ENCODE data around the gene EGFLAM. TPM values are rescaled to one million over a fixed set of nuclear protein-coding genes. Genes with fewer than 3 reads are reported as not detected.

EGFLAM gene
- total and polyA plus RNA-seq, 9 of the 15 experiments (the other 6 are each of a cell fraction or from before 2014, with no cell fraction given), result 0.09 to 2.5 (median 1.0) TPM

- H3K4me1 ChIP-seq (replicated peaks in 1 of 2; ENCODE audit: control insufficient read depth in 2 of 2, insufficient read depth in 2 of 2, low read length in 2 of 2), result no peaks in the 10 kb centered on the region; a peak in 1 of 5 replicates
- no peaks in the 10 kb centered on the region for H3K9me1 ChIP-seq (ENCODE audit: control insufficient read depth, insufficient read depth, low read length)
- in situ Hi-C loops (cut with MboI), result no loop called here
- H3K27ac ChIP-seq (ENCODE audit: extremely low read depth, low read depth, low read length), result no peak overlapping the region
- no peak for TF ChIP-seq SRSF1 (IDR thresholded peaks at IDR 0.05; ENCODE audit: low read depth, low read length)
- TF ChIP-seq SNRNP70 (optimal IDR thresholded peaks at IDR 0.05; ENCODE audit: low read depth, low read length), result no peak
- intact Hi-C loops (cut with micrococcal nuclease), result no loop called here
- H3K9ac ChIP-seq (ENCODE audit: insufficient read depth in 1 of 2, low read depth in 2 of 2, low read length in 2 of 2), result no peak overlapping the region
- peaks cover 12 to 38% of the 10 kb centered on the region in 2 experiments; a peak in 4 of 5 replicates for H3K27me3 ChIP-seq (ENCODE audit: control insufficient read depth in 2 of 2, insufficient read depth in 2 of 2, low read length in 2 of 2)
- FAIRE-seq (no peak), DNase-seq (ENCODE audit: extremely low read depth in 1 of 4, low spot score in 3 of 4) (no peak), ATAC-seq (0 out of 3 replicates have a peak, but pooled peaks have one; percentile 32)
- POLR2A ChIA-PET, result interaction anchor here (1.1 to 1.3 kb wide), 2 partner anchors 9 to 17 kb away, joined by 3 to 4 read pairs; no protein-coding TSS in a partner anchor
- H4K20me1 ChIP-seq (replicated peaks; ENCODE audit: control insufficient read depth, insufficient read depth, low read length), result no peaks in the 10 kb centered on the region
- no peaks in the 10 kb centered on the region for H3K9me3 ChIP-seq (replicated peaks; ENCODE audit: control insufficient read depth, insufficient read depth, low read depth, low read length)
- WGBS (ENCODE audit: insufficient coverage, low coverage, missing lambda C conversion rate), result 7% methylated on average over 8 of the region's 8 CpGs
- H3K36me3 ChIP-seq (ENCODE audit: control insufficient read depth, insufficient read depth, low read length), result no peaks in the 10 kb centered on the region
- no TSS peak for BruUV-seq (replicated peaks)
- no peak overlapping the region for H2AFZ ChIP-seq (ENCODE audit: low read depth, low read length)
- no peaks in the 10 kb centered on the region for H3K79me2 ChIP-seq (ENCODE audit: control insufficient read depth, insufficient read depth, low read length)
- no peak overlapping the region for H3K4me3 ChIP-seq
- no peak overlapping the region for H3K4me2 ChIP-seq (ENCODE audit: insufficient read depth, low read length)
- CTCF ChIA-PET (ENCODE audit: low intra/inter-chr PET ratio), result no interaction called here
Observed at GRCh38 chr5:38473008-38473407, 214.6 kb downstream of the EGFLAM start.

GRCh38 chr5:38478166-38478565 is 219.8 kb downstream of the EGFLAM start:
- H4K20me1 ChIP-seq (replicated peaks; ENCODE audit: control insufficient read depth, insufficient read depth, low read length), result no peaks in the 10 kb centered on the region; the same call in 1 of the 2 replicates
- intact Hi-C loops (cut with micrococcal nuclease), result no loop called here
- DNase-seq (ENCODE audit: extremely low read depth in 1 of 4, low spot score in 3 of 4) (no peak), ATAC-seq (no peak), FAIRE-seq (no peak)
- no TSS peak for BruUV-seq (replicated peaks)
- H2AFZ ChIP-seq (ENCODE audit: low read depth, low read length), result no peak overlapping the region
- H3K4me1 ChIP-seq (replicated peaks in 1 of 2; ENCODE audit: control insufficient read depth in 2 of 2, insufficient read depth in 2 of 2, low read length in 2 of 2), result no peaks in the 10 kb centered on the region; a peak in 1 of 5 replicates
- no peak overlapping the region for H3K27ac ChIP-seq (ENCODE audit: extremely low read depth, low read depth, low read length)
- peaks cover 1 to 6% of the 10 kb centered on the region in 2 experiments for H3K27me3 ChIP-seq (ENCODE audit: control insufficient read depth in 2 of 2, insufficient read depth in 2 of 2, low read length in 2 of 2)
- POLR2A ChIA-PET, result interaction anchor here (0.9 to 3.8 kb wide), 3 partner anchors 10 to 202 kb away, joined by 3 to 12 read pairs (median 6); no protein-coding TSS in a partner anchor
- H3K4me2 ChIP-seq (ENCODE audit: insufficient read depth, low read length), result no peak overlapping the region
- CTCF ChIA-PET (ENCODE audit: low intra/inter-chr PET ratio), result no interaction called here
- no peaks in the 10 kb centered on the region for H3K9me1 ChIP-seq (ENCODE audit: control insufficient read depth, insufficient read depth, low read length)
- no peak overlapping the region for H3K4me3 ChIP-seq
- H3K79me2 ChIP-seq (ENCODE audit: control insufficient read depth, insufficient read depth, low read length), result no peaks in the 10 kb centered on the region
- H3K9ac ChIP-seq (ENCODE audit: insufficient read depth in 1 of 2, low read depth in 2 of 2, low read length in 2 of 2), result no peak overlapping the region
- H3K36me3 ChIP-seq (ENCODE audit: control insufficient read depth, insufficient read depth, low read length), result no peaks in the 10 kb centered on the region
- 11% methylated on average over 3 of the region's 3 CpGs for WGBS (ENCODE audit: insufficient coverage, low coverage, missing lambda C conversion rate)
- in situ Hi-C loops (cut with MboI), result no loop called here
- H3K9me3 ChIP-seq (replicated peaks; ENCODE audit: control insufficient read depth, insufficient read depth, low read depth, low read length), result no peaks in the 10 kb centered on the region
- TF ChIP-seq PHB2 (IDR thresholded peaks at IDR 0.05; ENCODE audit: low read depth) (no peak), ZBTB12 (CRISPR knock-in tag; IDR thresholded peaks at IDR 0.05) (no peak), PKNOX1 (IDR thresholded peaks at IDR 0.05) (no peak), POLR2H (tag; IDR thresholded peaks at IDR 0.05; ENCODE audit: low read depth) (no peak), THRA (IDR thresholded peaks at IDR 0.05) (no peak), ZNF592 (IDR thresholded peaks at IDR 0.05) (no peak)

All from K562 (cell line).